GM12801 (cell line): ENCODE data around the gene LIN28B.

Experiments used
- TF ChIP-seq, protein P1 (sequence below): IDR thresholded peaks from one replicate; pipeline ENCODE4 v1.5.1; 2011; ENCODE audit warnings: control low read depth; ENCODE audit not compliant: insufficient read length; ENCODE audit errors: extremely low read depth

The LIN28B gene

DNA sequence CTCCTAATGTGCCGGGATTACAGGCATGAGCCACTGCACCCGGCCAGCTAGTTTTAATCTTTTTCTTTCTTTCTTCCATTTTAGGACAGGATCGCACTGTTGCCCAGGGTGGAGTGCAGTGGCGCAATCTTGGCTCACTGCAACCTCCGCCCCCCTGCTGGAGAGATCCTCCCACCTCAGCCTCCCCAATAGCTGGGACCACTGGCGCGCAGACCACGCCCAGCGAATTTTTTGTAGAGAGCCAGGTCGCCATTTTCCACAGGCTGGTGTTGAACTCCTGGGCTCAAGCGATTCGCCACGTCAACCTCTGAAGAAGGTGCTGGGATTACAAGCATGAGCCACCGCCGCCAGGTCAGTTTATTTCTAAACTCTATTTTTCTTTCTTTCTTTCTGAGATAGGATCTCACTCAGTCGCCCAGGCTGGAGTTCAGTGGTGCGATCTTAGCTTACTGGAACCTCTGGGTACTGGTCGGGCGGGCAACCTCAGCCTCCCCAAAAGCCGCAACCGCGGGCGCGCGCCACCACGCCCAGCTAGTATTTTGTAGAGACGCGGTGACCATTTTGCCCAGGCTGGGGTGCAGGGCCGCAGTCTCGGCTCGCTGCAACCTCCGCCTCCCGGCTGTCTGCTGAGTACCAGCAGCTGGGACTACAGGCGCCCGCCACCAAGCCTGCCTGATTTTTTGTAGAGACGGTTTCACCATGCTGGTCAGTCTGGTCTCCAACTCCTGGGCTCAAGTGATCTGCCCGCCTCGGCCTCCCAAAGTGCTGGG, 20.0 kb upstream of the LIN28B start:
- TF ChIP-seq, protein P1, sequence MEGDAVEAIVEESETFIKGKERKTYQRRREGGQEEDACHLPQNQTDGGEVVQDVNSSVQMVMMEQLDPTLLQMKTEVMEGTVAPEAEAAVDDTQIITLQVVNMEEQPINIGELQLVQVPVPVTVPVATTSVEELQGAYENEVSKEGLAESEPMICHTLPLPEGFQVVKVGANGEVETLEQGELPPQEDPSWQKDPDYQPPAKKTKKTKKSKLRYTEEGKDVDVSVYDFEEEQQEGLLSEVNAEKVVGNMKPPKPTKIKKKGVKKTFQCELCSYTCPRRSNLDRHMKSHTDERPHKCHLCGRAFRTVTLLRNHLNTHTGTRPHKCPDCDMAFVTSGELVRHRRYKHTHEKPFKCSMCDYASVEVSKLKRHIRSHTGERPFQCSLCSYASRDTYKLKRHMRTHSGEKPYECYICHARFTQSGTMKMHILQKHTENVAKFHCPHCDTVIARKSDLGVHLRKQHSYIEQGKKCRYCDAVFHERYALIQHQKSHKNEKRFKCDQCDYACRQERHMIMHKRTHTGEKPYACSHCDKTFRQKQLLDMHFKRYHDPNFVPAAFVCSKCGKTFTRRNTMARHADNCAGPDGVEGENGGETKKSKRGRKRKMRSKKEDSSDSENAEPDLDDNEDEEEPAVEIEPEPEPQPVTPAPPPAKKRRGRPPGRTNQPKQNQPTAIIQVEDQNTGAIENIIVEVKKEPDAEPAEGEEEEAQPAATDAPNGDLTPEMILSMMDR, result no peak

DNA sequence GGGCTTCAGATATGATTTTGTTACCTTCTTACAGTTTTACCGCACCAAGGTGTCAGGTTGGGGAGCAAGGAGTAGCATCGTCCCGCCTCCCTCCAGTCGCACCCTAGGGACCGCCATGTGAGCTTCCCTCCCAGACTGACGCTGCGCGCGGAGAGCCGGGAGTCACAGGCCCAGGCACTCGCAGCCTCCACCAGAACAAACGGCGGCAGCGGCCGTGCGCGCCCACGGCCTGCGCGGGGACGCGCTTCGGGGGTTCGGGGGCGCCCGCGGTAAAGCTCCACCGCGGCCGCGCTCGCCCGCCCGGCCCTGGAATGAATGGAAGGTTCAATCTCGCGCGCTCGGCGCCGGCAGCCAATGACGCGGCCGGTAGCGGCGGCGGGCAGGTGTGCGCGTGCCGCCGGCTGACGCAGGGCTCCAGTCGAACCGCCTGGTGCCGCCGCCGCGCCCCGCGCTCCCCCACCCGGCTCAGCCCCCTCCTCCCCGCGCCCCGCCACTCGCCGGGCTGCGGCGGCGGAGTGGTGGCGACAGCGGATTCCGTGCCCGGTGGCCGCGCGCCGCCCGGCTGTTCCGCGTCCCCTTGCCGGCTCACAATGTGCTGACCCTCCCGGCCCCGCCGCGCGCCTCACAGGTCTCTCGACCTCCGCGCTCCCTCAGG, 16.5 kb upstream of the LIN28B start:
- TF ChIP-seq, protein P1, result no peak

DNA sequence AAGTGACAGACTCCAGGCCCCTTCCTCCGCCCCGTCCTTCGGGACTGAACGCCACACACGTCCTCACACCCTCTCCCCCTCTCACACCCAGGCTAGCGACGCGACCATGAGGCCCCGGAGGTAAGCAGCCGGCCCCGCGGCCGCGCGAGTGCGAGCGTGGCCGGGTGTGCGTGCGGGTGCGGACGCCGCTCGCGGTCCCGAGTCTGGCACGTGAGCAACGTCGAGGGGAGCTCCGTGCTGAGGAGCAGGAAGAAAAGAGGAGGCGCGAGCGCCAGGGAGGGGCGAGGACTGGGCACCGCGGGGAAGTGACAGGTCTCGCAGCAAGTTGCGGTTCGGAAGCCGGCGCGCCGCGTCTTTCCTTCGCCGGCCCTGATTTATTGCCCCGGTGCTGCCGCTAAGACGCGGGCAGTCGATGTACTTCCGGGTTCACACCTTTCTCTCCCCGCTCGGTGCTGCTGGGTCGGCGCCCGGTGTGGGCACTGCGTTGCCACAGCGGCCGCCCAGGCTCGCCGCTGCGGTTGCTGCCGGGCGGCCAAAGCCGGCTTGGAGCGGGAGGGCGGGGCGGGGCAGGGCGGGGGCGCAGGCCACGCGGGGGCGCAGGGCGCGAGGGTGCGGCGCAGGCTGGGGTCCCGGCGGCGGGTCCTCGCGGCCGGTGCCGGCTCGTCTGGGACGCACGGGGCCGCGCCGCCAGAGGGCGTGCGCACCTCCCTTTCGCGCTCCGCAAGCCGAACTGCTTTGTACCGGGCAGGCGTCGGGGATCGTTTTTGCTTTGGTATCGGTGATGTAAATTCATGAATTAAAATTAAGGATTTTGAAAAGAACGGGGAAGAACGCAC, 15.8 kb upstream of the LIN28B start:
- TF ChIP-seq, protein P1, result no peak

DNA sequence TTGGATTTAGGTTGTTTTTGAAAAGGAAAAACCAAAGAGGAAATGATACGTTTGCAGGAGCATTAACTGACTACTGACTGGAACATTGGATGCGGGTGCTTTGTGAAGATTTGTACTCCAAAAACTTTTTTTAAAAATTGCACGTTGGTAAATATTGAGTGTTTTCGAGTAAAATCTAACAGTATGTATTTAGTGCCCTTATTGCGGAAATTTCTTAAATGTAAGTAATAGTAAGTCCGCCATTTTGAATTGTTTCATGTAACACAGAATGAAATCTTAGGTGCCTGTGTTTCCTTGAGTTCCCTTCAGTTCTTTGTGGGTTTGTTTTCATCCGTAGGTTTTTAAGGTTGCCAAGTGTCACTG, 15.2 kb upstream of the LIN28B start:
- TF ChIP-seq, protein P1, result no peak

DNA sequence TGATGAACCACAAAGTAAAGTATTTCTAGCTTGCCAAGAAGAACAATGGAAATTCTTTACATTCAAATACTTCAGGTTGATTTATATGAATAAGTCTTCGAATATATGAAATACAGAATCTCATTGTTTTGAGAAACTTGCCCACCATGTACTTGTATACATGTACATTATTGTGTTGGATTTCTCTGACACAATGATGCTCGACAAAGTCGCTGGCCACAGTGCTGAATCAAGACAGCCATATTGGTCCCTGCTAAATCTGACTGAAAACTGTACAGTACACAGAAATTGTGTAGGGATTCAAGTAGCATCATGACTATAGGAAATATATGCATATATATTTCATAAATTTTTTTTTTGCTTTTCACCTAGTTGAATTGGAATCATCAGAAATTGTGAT, 13.1 kb upstream of the LIN28B start:
- TF ChIP-seq, protein P1, result no peak

DNA sequence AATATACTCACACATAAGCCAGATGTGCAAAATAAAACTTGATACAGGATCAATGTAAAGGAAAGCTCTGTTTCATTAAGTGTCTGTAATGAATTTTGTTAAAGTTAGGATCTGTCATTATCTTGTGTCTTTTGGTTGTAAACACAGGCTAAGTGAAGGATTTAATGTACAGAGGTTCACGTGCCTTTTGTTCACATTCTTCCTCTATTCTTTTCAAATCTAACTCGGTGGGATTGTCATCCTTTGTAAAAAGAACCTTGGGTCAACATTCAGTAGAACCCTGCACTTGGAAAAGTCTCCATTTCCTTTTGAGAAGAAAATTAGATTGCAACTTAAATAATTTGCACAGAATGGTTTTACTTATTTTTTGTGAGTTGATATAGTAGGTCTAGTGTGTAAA, 7.7 kb upstream of the LIN28B start:
- TF ChIP-seq, protein P1, result no peak

DNA sequence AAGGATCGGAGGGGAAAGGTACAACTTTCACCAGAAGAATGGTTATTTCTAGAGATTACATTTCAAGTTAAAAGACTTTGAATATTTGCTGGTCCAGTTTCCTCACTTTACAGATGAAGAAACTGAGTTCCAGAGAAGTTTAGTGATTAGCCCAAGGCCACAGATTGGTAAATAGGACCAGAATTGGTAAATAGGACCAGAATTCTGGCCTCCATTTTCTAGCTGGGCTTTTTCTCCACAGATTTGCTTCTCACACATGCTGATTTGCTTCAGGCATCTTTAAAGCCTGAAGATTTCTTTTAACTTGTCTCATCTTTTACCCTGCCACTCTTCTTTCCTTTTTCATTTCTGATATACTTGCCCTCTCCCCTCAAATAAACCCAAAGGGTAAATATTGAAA, 5.2 kb upstream of the LIN28B start:
- TF ChIP-seq, protein P1, result no peak
